ENCODE data around the gene SPATS2L.

The SPATS2L gene, protein sequence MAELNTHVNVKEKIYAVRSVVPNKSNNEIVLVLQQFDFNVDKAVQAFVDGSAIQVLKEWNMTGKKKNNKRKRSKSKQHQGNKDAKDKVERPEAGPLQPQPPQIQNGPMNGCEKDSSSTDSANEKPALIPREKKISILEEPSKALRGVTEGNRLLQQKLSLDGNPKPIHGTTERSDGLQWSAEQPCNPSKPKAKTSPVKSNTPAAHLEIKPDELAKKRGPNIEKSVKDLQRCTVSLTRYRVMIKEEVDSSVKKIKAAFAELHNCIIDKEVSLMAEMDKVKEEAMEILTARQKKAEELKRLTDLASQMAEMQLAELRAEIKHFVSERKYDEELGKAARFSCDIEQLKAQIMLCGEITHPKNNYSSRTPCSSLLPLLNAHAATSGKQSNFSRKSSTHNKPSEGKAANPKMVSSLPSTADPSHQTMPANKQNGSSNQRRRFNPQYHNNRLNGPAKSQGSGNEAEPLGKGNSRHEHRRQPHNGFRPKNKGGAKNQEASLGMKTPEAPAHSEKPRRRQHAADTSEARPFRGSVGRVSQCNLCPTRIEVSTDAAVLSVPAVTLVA

DNA sequence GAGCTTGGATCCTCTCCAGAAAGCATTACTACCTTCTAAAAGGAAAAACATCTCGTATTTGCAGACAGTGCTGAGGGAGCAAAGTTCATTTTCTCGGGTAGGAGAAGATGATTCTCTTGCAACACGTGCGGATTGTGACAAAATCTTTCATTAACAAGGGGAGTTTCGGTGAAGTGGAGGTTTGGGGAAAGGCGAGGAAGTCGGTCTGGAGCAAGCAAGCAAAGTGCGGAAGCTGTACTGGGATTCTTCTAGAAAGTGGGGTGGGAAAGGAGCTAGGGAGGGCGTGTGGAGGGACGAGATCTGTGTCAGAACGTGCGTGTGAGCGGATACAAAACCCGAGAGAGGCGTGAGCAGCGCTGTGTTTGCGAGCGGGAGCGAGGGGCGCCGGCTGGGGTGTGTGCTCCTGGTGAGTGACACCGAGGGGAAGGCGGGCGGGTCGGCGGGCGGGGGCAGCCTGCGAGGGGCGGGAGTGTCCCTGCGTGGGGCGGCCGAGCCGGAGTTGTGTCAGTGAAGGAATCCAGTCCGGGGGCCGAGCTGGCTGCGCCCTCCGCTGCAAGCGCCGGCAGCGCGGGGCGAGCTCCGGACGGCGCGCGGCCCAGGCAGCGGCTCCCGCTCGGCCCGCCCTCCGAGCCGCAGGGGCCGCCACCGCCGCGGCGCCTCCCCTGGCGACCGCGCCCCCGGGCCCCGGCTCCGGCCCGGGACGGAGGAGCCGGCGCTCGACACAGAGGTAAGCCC lies at the start of gene SPATS2L:
SPATS2L (plus strand) TSS at position 498 of the 735 bp plus-strand sequence. CDS start 82,552 bp downstream, outside the sequence.
- peak; percentile 68 for FAIRE-seq
- DNase-seq (ENCODE audit: insufficient read length, low spot score): peak; percentile 64

DNA sequence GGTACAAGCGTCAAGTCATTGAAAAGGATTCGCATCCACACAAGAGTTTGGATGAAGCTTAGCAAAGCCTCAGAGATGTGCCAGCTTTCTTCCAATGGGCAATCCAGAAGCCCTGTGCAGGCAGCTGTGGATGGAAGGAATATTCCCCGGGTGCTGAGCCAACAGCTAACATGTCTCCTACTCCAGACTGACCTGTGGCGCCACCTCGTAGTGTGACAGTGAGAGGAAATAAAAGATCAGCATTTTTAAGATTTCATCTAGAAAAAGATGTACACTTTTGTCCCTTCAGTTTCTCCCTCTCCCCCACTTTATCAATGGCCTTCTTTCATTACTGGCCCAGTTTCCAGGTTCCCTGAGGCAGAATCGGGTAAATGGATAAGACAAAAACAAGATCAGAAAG lies 48.9 kb upstream of the SPATS2L start:
- DNase-seq (ENCODE audit: insufficient read length, low spot score) (no peak), FAIRE-seq (no peak)

- FAIRE-seq (no peak), DNase-seq (ENCODE audit: insufficient read length, low spot score) (no peak)
Observed at GRCh38 chr2:200258081-200258480, 48.4 kb upstream of the SPATS2L start.

GRCh38 chr2:200258881-200259576 lies 47.5 kb upstream of the SPATS2L start:
- no peak for FAIRE-seq

DNA sequence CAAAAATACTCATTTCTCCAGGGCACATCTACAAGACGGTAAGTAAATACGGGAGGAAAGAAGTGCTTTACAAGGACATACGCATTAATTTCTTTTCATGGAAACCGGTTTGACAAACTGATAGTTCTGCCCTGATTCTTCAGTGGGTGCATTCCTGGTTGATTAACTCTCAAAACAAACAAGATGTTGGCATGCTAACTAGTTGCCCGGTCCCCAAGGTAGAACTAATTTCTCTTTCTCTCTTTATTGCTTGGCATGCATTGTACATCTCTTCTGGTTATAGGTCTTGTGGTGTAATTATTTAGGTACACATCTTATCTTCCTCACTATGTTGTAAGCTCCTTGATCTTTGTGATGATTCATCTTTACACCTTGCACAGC lies 46.9 kb upstream of the SPATS2L start:
- DNase-seq (ENCODE audit: insufficient read length, low spot score): no peak
- no peak for FAIRE-seq

More at GRCh38 chr2:200258881-200259576, 47.5 kb upstream of the SPATS2L start:
- DNase-seq (ENCODE audit: insufficient read length, low spot score): no peak

DNA sequence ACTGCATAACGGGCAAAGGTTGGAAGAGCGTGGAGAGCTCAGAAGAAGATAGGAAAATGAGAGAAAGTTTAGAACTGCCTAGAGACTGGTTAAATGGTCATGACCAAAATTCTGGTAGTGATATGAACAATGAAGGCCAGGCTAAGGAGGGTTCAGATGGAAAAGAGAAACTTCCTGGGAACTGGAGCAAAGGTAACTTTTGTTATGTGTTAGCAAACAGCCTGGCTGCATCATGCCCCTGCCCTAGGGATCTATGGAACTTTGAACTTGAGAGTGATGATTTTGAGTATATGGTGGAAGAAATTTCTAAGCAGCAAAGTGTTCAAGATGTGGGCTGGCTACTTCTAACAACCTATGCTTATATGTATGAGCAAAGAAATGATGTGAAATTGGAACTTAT lies 44.4 kb upstream of the SPATS2L start:
- no peak for FAIRE-seq
- no peak for DNase-seq (ENCODE audit: insufficient read length, low spot score)

DNA sequence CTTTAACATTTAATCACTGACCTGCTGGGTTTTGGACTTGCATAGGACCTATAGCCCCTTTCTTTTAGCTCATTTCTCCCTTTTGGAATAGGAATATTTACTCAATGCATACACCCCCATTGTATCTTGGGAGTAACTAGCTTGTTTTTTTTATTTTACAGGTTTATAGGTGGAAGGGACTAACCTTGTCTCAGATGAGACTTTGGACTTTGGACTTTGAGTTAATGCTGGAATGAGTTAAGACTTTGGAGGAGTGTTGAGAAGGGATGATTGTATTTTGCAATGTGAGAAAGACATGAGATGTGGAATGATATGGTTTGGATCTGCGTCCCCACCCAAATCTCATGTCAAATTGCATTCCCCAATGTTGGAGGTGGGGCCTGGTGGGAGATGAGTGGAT lies 43.2 kb upstream of the SPATS2L start:
- no peak for FAIRE-seq

DNA sequence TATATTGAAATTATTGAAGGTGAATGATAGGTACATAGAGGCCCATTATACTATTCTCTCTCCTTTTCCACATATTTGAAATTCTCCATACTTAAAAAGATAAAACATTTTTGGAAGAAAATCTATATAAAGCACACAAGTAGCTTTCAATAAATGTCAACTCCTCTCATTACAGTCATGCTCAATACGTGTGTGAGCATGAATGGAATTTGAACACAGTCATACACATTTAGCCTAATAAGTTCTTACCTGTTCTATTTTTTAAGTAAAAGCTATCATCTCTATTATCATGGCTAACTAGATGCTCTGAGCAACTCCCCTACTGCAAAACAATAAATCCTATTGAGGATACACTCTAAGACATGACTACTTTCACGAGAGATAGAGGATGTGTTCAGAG lies 41.9 kb upstream of the SPATS2L start:
- FAIRE-seq (no peak), DNase-seq (ENCODE audit: insufficient read length, low spot score) (no peak)

More for the DNA sequence above, 43.2 kb upstream of the SPATS2L start:
- DNase-seq (ENCODE audit: insufficient read length, low spot score): no peak

DNA sequence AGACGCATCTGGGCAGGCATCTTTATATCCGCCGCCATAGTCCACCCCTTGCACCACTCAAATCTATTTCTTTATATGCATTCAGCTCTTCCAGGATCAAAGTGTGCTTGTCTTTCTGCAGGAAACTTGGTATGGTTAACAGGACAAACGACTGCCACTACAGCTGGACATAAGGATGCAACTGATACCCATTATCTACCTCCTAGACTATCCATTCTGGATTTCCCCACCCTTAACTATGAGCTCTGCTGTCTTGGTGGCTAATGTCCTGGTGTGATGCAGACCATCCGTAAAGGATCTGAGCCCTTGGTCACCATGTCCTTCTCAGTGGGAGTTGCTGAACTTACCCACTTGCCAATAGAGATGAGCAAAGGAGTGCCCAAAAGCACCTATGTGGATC lies 40.1 kb upstream of the SPATS2L start:
- no peak for DNase-seq (ENCODE audit: insufficient read length, low spot score)
- FAIRE-seq: no peak

GRCh38 chr2:200267350-200267749 lies 39.1 kb upstream of the SPATS2L start:
- FAIRE-seq: no peak
- DNase-seq (ENCODE audit: insufficient read length, low spot score): no peak

- FAIRE-seq: no peak
- no peak for DNase-seq (ENCODE audit: insufficient read length, low spot score)
Observed at GRCh38 chr2:200270732-200271131, 35.8 kb upstream of the SPATS2L start.

GRCh38 chr2:200272320-200272719 lies 34.2 kb upstream of the SPATS2L start:
- FAIRE-seq (no peak), DNase-seq (ENCODE audit: insufficient read length, low spot score) (no peak)

- FAIRE-seq: no peak
- no peak for DNase-seq (ENCODE audit: insufficient read length, low spot score)
Observed at GRCh38 chr2:200274116-200275075, 32.1 kb upstream of the SPATS2L start.

GRCh38 chr2:200275295-200276013 lies 31.0 kb upstream of the SPATS2L start:
- FAIRE-seq: no peak

DNA sequence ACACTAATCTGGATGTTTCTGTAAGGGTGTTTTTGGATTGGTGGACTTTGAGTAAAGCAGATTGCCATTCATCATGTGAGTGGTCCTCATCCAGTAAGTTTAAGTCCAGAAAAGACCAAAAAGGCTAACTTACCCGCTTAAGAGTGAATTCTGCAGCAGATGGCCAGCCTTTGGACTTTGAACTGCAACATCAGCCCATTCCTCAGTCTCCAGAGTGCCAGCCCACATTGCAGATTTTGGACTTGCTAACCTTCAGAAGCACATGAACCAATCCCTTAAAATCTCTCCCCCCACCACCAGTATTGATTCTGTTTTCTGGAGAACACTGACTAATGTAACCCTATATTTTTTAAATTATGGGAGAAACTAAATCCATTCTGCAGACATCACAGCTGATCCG lies 30.0 kb upstream of the SPATS2L start:
- FAIRE-seq: no peak

More at GRCh38 chr2:200275295-200276013, 31.0 kb upstream of the SPATS2L start:
- DNase-seq (ENCODE audit: insufficient read length, low spot score): no peak

DNA sequence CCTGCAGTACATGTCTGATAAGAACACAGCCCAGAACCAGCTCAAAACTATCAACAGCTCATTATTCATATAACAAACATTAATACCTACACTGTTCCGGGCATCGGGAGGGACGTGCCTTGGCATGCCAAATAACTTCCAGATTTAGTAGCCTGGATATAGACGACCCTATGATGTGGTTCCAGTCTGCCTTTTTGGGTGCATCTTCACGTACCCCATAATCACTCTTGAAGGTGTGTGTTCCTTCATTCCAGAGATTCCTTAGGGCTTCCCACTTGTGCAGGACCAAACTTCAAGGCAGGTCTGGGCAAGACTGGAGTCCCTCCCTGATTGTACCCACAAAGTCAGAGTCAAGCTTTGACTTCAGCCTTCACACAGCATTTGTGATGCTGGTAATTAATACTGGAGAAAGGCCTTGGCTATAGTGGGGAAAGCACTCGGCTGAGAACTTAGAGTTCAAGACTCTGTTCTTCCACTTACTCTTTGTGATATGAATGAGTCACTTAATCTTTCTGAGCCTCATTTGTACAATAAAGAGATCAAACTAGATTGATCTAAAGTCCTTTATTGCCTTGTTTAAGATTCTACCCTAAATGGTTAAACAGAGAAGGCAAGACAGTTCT lies 27.7 kb upstream of the SPATS2L start:
- DNase-seq (ENCODE audit: insufficient read length, low spot score) (no peak), FAIRE-seq (no peak)

More for the DNA sequence above, 30.0 kb upstream of the SPATS2L start:
- no peak for DNase-seq (ENCODE audit: insufficient read length, low spot score)

GRCh38 chr2:200279857-200280256 lies 26.6 kb upstream of the SPATS2L start:
- DNase-seq (ENCODE audit: insufficient read length, low spot score) (no peak), FAIRE-seq (no peak)

- no peak for DNase-seq (ENCODE audit: insufficient read length, low spot score)
- FAIRE-seq: no peak
Observed at GRCh38 chr2:200286578-200286977, 19.9 kb upstream of the SPATS2L start.

Measured in GM19239 (cell line).